ENCODE measurements around the gene GDPGP1. TPM values are rescaled to one million over a fixed set of nuclear protein-coding genes. Genes with fewer than 3 reads are reported as not detected.

The GDPGP1 gene
- total RNA-seq, 4 donors from 2014 or later = 2.6 to 5.5 (median 3.9) TPM

GRCh38 chr15:90213818-90214204 is 20.2 kb upstream of the GDPGP1 start:
- WGBS, 2 donors = 64 to 77% methylated on average over 11 of the region's 11 CpGs
- no peak overlapping the region for H3K4me3 ChIP-seq (ENCODE audit: low read depth, poor library complexity, severe bottlenecking)
- intact Hi-C loops (cut with DNase I; ENCODE audit: low total_unique reads) = no loop called here
- no peak for DNase-seq (ENCODE audit: low spot score in 2 of 2)
- TF ChIP-seq POLR2A (IDR thresholded peaks at IDR 0.05) (no peak), CTCF (IDR thresholded peaks at IDR 0.05) (no peak)

DNA sequence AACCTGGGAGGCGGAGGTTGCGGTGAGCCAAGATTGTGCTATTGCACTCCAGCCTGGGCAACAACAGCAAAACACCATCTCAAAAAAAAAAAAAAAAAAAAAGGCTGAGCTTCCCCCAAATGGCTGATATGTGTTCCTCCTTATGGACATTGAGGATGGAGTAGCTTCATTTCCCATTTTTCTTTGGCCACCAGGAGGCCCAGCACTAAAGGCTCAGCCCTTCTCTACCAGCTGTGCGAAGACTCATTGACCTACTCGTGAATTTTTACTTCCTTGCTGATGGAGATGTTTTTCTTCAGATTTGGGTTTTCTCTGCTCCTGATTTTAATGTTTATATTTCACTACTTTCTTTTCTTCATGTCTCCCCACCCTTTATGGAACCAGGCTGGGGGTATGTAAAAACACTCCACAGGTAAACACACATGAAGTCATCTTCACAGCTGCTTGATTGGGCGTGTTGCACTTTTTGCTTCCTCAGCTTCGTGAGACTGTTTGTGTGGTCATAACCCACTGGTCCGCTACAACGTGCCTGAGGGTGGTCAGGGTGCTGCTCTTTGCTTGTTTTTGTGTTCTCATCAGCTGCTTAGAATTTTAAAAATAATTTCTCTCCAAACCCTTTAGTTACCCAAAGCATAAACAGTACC is 19.3 kb upstream of the GDPGP1 start:
- intact Hi-C loops (cut with DNase I; ENCODE audit: low total_unique reads) = no loop called here
- H3K4me3 ChIP-seq (ENCODE audit: low read depth, poor library complexity, severe bottlenecking) = no peak overlapping the region
- no peak for DNase-seq (ENCODE audit: low spot score in 2 of 2)
- 62 to 64% methylated on average over 8 of the region's 8 CpGs for WGBS, 2 donors
- TF ChIP-seq CTCF (IDR thresholded peaks at IDR 0.05) = no peak

GRCh38 chr15:90217671-90218394 is 16.2 kb upstream of the GDPGP1 start:
- 72 to 82% methylated on average over 9 of the region's 9 CpGs for WGBS, 2 donors

DNA sequence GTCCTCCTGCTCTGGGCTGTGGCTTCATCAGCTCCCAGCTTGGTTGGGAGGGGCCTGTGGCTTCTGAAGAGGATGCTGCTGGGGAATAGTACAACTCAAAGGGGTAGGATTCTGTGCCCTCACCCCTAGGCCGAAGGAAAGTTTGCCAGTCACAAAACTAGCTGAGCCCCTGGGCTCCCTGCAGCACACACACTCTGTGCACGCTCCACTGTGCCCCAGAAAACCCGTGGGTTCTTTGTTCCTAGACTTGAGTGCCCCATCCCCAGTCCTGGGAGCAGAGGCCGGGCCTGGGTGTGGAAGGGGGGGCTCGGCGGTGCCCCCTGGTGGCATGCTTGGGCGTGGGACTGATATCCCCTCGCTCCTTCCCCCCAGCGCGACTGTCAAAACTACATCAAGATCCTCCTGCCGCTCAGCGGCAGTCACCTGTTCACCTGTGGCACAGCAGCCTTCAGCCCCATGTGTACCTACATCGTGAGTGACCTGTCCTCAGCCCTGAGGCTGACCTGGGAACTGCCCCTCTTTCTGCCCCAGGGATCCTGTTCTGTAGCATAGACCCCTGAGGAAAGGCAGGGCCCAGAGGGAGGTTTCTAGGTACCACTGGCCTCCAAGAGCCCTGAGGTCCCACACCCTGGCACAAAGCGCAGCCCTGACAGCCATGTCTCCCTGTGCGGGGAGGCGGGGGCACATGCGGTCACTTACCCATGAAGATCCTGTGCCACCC is 14.4 kb upstream of the GDPGP1 start:
- no peak overlapping the region for H3K4me3 ChIP-seq (ENCODE audit: low read depth, poor library complexity, severe bottlenecking)
- intact Hi-C loops (cut with DNase I; ENCODE audit: low total_unique reads) = no loop called here
- WGBS, 2 donors = 68 to 70% methylated on average over 8 to 17 of the region's 17 CpGs
- no peak for DNase-seq (ENCODE audit: low spot score in 2 of 2)
- TF ChIP-seq CTCF (IDR thresholded peaks at IDR 0.05) = no peak
- TF ChIP-seq POLR2A (IDR thresholded peaks at IDR 0.05) = no peak

More at GRCh38 chr15:90217671-90218394, 16.2 kb upstream of the GDPGP1 start:
- DNase-seq (ENCODE audit: low spot score in 2 of 2) = no peak
- intact Hi-C loops (cut with DNase I; ENCODE audit: low total_unique reads) = no loop called here
- no peak overlapping the region for H3K4me3 ChIP-seq (ENCODE audit: low read depth, poor library complexity, severe bottlenecking)
- TF ChIP-seq CTCF (IDR thresholded peaks at IDR 0.05) (no peak), POLR2A (IDR thresholded peaks at IDR 0.05) (no peak)

DNA sequence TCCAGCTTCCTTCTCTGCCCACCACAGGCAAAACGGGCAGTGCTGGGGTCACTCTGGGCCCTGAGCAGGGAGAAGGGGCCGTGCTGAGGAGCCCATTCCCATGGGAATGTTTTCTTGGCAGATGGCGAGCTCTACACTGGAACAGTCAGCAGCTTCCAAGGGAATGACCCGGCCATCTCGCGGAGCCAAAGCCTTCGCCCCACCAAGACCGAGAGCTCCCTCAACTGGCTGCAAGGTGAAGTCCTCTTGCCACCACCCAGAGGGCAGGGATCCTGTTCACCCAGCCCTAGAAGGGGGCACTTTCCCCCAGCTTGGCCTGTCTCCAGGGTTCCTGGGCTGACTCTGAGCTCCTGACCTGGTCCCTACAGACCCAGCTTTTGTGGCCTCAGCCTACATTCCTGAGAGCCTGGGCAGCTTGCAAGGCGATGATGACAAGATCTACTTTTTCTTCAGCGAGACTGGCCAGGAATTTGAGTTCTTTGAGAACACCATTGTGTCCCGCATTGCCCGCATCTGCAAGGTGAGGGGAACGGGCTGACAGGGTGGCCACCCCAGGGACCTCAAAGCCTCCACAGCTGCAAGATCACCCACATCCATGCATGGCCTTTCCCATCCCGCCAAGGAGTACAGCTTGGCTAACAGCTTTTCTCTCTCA is 12.6 kb upstream of the GDPGP1 start:
- WGBS, 2 donors = 48 to 62% methylated on average over 12 to 14 of the region's 14 CpGs
- peak in 1 of 3 donors; percentile 47 for TF ChIP-seq CTCF (IDR thresholded peaks at IDR 0.05)
- TF ChIP-seq POLR2A (IDR thresholded peaks at IDR 0.05) = no peak
- intact Hi-C loops (cut with DNase I; ENCODE audit: low total_unique reads) = no loop called here

More for the DNA sequence above, 12.6 kb upstream of the GDPGP1 start:
- DNase-seq (ENCODE audit: low spot score in 2 of 2) = peak in 1 of 2 donors; percentile 91
- no peak overlapping the region for H3K4me3 ChIP-seq (ENCODE audit: low read depth, poor library complexity, severe bottlenecking)
